Gastroesophageal sphincter (tissue), 4 donors: ENCODE data around the gene MICU2. TPM values are rescaled to one million over a fixed set of nuclear protein-coding genes. Genes with fewer than 3 reads are reported as not detected.

ENCODE experiments used
- ATAC-seq: fragments of 150-250 bp; one replicate; pipeline ENCODE4 v1.9.1; 2016; ENCODE audit warnings: mild to moderate bottlenecking, moderate library complexity
- H3K27ac ChIP-seq, 4 donors: fragments of 200-600 bp; sonication (generic) in 3 of 4; 1 replicate in 3 of 4; 2 replicates in 1 of 4; pipeline ENCODE4 v1.5.1; 2016 to 2019
- H3K27me3 ChIP-seq: fragments of 200-600 bp; sonication (generic); one replicate; pipeline ENCODE4 v1.5.1; 2019
- H3K36me3 ChIP-seq, 2 donors: fragments of 200-600 bp; sonication (generic); one replicate each; pipeline ENCODE4 v1.5.1; 2019; ENCODE audit warnings: control low read depth in 1 of 2
- H3K4me1 ChIP-seq, 3 donors: fragments of 200-600 bp; sonication (generic); 1 replicate in 2 of 3; 2 replicates in 1 of 3; pipeline ENCODE4 v1.5.1; 2016 to 2019; ENCODE audit warnings: control low read depth in 2 of 3
- H3K4me3 ChIP-seq, 2 donors: fragments of 200-600 bp; sonication (generic); one replicate each; pipeline ENCODE4 v1.5.1; 2019; ENCODE audit warnings: mild to moderate bottlenecking in 1 of 2, moderate library complexity in 1 of 2
- H3K9me3 ChIP-seq, 3 donors: fragments of 200-600 bp; sonication (generic); one replicate each; pipeline ENCODE4 v1.5.1; 2017 to 2019; ENCODE audit warnings: control low read depth in 2 of 3
- CTCF ChIP-seq, 4 experiments: fragments of 200-600 bp in 2 of 4; fragments of 450-650 bp in 2 of 4; sonication (generic) in 1 of 4; IDR thresholded peaks; one replicate each; pipeline ENCODE4 v1.5.1; 2017 to 2019; ENCODE audit warnings: antibody characterized with exemption in 4 of 4, mild to moderate bottlenecking in 2 of 4, moderate library complexity in 2 of 4
- EP300 ChIP-seq: sonication (generic); formaldehyde crosslinking; IDR thresholded peaks from one replicate; pipeline ENCODE4 v1.6.1; 2017; ENCODE audit warnings: antibody characterized with exemption, mild to moderate bottlenecking
- POLR2A ChIP-seq, 2 donors: fragments of 450-650 bp; IDR thresholded peaks; one replicate each; pipeline ENCODE4 v1.6.1; 2017; ENCODE audit warnings: antibody characterized with exemption in 2 of 2, mild to moderate bottlenecking in 2 of 2, moderate library complexity in 1 of 2
- POLR2AphosphoS5 ChIP-seq: sonication (generic); formaldehyde crosslinking; IDR thresholded peaks from one replicate; pipeline ENCODE4 v1.6.1; 2017; ENCODE audit warnings: antibody characterized with exemption
- WGBS, 2 donors: methylation state at CpG; one replicate each; pipeline ENCODE4 v1.1.5; 2018; ENCODE audit warnings: low coverage in 1 of 2; 5-methylcytosine and 5-hydroxymethylcytosine counted together
- total RNA-seq, 4 donors: library from RNA; depleted of rRNA; stranded (reverse); fragments of >200 nt; gene quantifications; one replicate each; pipeline ENCODE4 v1.1.0, GENCODE V29; 2016

The MICU2 gene
- total RNA-seq, 4 donors from 2014 or later = 35.2 to 67.7 (median 42.0) TPM

GRCh38 chr13:21470785-21471184 lies 133.2 kb downstream of the MICU2 start:
- no peaks in the 10 kb centered on the region for H3K27me3 ChIP-seq
- ATAC-seq = no peak
- H3K9me3 ChIP-seq = peaks cover 0 to 8% (median 0%) of the 10 kb centered on the region in 3 donors
- H3K36me3 ChIP-seq = no peaks in the 10 kb centered on the region
- H3K4me1 ChIP-seq = no peaks in the 10 kb centered on the region
- no peak overlapping the region for H3K27ac ChIP-seq
- TF ChIP-seq CTCF (IDR thresholded peaks at IDR 0.05) (no peak), POLR2AphosphoS5 (no peak), EP300 (no peak), POLR2A (IDR thresholded peaks at IDR 0.05) (no peak)
- H3K4me3 ChIP-seq = no peak overlapping the region

- Histone ChIP-seq H3K9me3 (peaks cover 0 to 8% (median 0%) of the 10 kb centered on the region in 3 donors), H3K27me3 (no peaks in the 10 kb centered on the region), H3K4me3 (no peak overlapping the region), H3K36me3 (no peaks in the 10 kb centered on the region), H3K4me1 (no peaks in the 10 kb centered on the region), H3K27ac (no peak overlapping the region)
- no peak for TF ChIP-seq CTCF (IDR thresholded peaks at IDR 0.05)
- TF ChIP-seq POLR2A (IDR thresholded peaks at IDR 0.05) = no peak
- TF ChIP-seq POLR2AphosphoS5 = no peak
- no peak for TF ChIP-seq EP300
- WGBS, 2 donors = 53 to 66% methylated on average over 7 of the region's 7 CpGs
- ATAC-seq = no peak
These were observed 137.4 kb downstream of the MICU2 start for GRCh38 chr13:21466527-21466926.

GRCh38 chr13:21465710-21466160 lies 138.2 kb downstream of the MICU2 start:
- no peak overlapping the region for H3K27ac ChIP-seq
- TF ChIP-seq POLR2AphosphoS5 (no peak), EP300 (no peak), CTCF (IDR thresholded peaks at IDR 0.05) (no peak), POLR2A (IDR thresholded peaks at IDR 0.05) (no peak)
- no peak for ATAC-seq
- H3K9me3 ChIP-seq = peaks cover 0 to 1% (median 0%) of the 10 kb centered on the region in 3 donors
- H3K36me3 ChIP-seq = no peaks in the 10 kb centered on the region
- H3K27me3 ChIP-seq = no peaks in the 10 kb centered on the region
- WGBS, 2 donors = 33 to 44% methylated on average over 8 to 9 of the region's 9 CpGs
- no peak overlapping the region for H3K4me3 ChIP-seq
- no peaks in the 10 kb centered on the region for H3K4me1 ChIP-seq

- ATAC-seq = no peak
- H3K4me1 ChIP-seq = no peaks in the 10 kb centered on the region
- no peak overlapping the region for H3K27ac ChIP-seq
- no peak overlapping the region for H3K4me3 ChIP-seq
- TF ChIP-seq EP300 (no peak), CTCF (IDR thresholded peaks at IDR 0.05) (no peak), POLR2AphosphoS5 (no peak)
- no peaks in the 10 kb centered on the region for H3K36me3 ChIP-seq
- H3K27me3 ChIP-seq = no peaks in the 10 kb centered on the region
- H3K9me3 ChIP-seq = no peaks in the 10 kb centered on the region
These were observed 140.5 kb downstream of the MICU2 start for GRCh38 chr13:21463424-21463823.

GRCh38 chr13:21461131-21461530 lies 142.8 kb downstream of the MICU2 start:
- Histone ChIP-seq H3K9me3 (no peaks in the 10 kb centered on the region), H3K27me3 (no peaks in the 10 kb centered on the region), H3K4me1 (peaks cover 0 to 17% (median 0%) of the 10 kb centered on the region in 3 donors), H3K4me3 (no peak overlapping the region), H3K27ac (no peak overlapping the region), H3K36me3 (no peaks in the 10 kb centered on the region)
- ATAC-seq = no peak
- WGBS, 2 donors = 100% methylated on average over 3 of the region's 3 CpGs; no CpG with 5 or more reads in 1 of the 2 donors
- TF ChIP-seq CTCF (IDR thresholded peaks at IDR 0.05) = no peak
- TF ChIP-seq EP300 = no peak
- no peak for TF ChIP-seq POLR2AphosphoS5
- TF ChIP-seq POLR2A (IDR thresholded peaks at IDR 0.05) = no peak
